ENCODE results near the gene ERMP1. TPM values are rescaled to one million over a fixed set of nuclear protein-coding genes. Genes with fewer than 3 reads are reported as not detected.
"Not testable (repeated sequence)": the region's sequence is repeated elsewhere in the genome, so short reads cannot be mapped to it uniquely, and the experiment has no call there.

ERMP1 gene, protein sequence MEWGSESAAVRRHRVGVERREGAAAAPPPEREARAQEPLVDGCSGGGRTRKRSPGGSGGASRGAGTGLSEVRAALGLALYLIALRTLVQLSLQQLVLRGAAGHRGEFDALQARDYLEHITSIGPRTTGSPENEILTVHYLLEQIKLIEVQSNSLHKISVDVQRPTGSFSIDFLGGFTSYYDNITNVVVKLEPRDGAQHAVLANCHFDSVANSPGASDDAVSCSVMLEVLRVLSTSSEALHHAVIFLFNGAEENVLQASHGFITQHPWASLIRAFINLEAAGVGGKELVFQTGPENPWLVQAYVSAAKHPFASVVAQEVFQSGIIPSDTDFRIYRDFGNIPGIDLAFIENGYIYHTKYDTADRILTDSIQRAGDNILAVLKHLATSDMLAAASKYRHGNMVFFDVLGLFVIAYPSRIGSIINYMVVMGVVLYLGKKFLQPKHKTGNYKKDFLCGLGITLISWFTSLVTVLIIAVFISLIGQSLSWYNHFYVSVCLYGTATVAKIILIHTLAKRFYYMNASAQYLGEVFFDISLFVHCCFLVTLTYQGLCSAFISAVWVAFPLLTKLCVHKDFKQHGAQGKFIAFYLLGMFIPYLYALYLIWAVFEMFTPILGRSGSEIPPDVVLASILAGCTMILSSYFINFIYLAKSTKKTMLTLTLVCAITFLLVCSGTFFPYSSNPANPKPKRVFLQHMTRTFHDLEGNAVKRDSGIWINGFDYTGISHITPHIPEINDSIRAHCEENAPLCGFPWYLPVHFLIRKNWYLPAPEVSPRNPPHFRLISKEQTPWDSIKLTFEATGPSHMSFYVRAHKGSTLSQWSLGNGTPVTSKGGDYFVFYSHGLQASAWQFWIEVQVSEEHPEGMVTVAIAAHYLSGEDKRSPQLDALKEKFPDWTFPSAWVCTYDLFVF
- total RNA-seq = 26.3 TPM
- long read RNA-seq, full-length matches to known transcripts = 34 of 45 reads
- long read RNA-seq, partial matches to known transcripts = 1 of 45 reads
- long read RNA-seq, other reads (novel, unspliced or antisense) = 10 of 45 reads

DNA sequence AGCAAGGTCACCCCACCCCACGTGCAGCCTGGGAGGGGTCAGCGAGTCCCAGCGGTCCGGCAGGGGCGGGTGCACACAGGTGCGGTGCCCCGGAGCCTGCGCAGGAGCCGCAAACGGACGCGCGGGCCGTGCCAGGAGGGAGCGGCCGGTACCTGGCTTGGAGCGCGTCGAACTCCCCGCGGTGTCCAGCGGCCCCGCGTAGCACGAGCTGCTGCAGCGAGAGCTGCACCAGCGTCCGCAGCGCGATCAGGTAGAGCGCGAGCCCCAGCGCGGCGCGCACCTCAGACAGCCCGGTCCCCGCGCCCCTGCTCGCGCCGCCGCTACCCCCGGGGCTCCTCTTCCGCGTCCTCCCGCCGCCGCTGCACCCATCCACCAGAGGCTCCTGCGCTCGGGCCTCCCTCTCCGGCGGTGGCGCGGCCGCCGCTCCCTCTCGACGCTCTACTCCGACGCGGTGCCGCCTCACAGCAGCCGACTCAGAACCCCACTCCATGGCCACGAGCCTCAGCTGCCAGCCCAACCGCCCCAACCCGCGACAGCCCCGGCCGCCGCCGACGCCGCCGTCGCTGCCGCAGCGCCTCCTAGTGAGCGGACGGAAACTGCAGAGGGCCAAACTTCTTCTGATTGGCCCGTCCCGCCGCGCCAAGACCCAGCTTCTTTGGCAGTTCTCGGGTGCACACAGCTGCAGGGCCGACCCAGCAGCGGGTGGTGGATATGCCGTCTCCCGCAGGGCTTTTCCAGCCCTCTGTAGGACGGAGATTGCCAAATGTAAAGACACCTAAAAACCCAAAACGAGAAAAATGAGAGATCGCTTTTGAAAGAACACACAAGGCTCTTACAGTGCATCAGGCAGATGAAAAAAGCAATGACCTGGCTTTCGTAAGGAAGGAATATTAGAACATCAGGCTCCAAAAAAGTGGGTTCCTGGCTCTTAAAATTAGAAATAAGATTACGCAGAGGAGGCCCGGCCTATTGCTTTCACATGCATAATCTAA, at the start of gene ERMP1:
ERMP1 (minus strand) TSS at position 580 of the 992 bp plus-strand sequence; CDS start at position 490, 90 bp downstream.
- peak; percentile 94 for DNase-seq
- intact Hi-C loops (cut with micrococcal nuclease) = no loop called here
- ATAC-seq = peak; percentile 95

DNA sequence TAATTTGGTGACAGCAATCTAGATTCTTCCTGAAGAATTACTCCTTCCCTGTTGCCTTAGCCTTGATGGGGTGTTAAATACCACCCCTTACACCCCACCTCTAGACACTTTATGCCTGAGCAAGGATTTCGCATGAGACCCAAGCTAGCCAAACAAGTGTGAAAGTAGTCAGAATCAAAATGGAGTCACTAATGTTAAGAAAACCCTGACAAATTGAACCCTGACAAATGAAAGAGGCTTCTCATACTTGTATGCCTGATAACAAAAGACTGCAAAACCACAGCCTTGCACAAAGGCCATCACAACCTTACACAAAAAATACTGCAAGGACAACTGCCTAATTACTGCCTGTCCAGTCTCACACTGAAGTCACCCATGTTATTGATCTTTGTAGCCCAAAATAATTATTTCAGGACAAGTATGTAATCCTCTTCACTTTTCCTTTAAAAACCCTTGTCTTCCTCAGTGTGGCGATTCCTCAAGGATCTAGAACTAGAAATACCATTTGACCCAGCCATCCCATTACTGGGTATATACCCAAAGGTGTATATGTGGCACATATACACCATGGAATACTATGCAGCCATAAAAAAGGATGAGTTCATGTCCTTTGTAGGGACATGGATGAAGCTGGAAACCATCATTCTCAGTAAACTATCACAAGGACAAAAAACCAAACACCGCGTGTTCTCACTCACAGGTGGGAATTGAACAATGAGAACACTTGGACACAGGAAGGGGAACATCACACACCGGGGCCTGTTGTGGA, 49.5 kb upstream of the ERMP1 start:
- intact Hi-C loops (cut with micrococcal nuclease) = loop anchor here (10.0 kb wide), 1 partner anchor 422 kb away; no protein-coding TSS in a partner anchor
- not testable (repeated sequence) for ATAC-seq

DNA sequence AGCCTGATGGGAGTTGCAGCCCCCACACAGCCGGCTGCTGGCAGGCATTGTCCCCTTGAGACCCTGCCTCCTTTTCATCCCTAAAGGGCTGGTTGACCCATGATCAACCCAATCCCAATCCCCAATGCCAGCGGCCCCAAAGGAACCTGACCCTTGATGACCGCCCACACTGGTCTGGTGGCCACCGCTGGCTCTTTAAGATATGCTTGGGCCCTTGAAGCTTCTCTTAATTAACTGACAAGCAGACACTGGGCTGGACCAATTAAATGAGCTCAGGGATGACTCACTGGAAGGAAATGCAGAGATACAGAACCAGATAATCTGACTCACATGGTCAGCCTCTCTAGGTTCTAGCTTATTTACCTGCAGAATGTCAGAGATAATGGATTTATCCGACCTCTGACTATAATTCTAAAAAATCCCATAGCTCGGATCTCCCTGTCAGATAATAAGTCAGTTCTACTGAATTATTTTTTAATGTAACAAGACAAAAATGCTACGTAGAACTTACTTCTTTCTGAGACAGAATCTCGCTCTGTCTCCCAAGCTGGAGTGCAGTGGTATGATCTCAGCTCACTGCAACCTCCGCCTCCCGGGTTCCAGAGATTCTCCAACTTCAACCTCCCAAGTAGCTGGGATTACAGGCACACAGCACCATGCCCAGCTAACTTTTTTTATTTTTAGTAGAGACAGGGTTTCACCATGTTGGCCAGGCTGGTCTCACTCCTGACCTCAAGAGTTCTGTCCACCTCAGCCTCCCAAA, 46.7 kb upstream of the ERMP1 start:
- ATAC-seq (no peak), DNase-seq (no peak)
- intact Hi-C loops (cut with micrococcal nuclease) = loop anchor here (10.0 kb wide), 1 partner anchor 425 kb away; no protein-coding TSS in a partner anchor

More for the DNA sequence above, 49.5 kb upstream of the ERMP1 start:
- DNase-seq = not testable (repeated sequence)

DNA sequence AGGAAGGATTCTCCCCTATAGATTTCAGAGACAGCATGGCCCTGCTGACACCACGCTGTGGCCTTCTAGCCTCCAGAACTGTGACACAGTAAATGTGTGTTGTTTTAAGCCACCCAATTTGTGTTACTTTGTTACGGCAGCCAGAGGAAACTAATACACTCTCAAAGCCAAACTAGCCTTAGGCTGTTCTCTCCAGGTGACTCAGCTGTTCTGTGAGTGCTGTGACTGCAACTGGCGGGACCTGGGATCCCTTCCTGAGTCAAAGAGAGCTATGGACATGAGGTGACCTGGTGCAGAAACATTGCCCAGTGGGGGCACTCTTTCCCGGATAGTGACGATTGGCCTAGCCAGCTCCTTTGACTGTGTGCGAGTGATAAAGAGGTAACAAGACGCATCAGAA, 43.8 kb upstream of the ERMP1 start:
- intact Hi-C loops (cut with micrococcal nuclease) = no loop called here
- DNase-seq (no peak), ATAC-seq (no peak)

DNA sequence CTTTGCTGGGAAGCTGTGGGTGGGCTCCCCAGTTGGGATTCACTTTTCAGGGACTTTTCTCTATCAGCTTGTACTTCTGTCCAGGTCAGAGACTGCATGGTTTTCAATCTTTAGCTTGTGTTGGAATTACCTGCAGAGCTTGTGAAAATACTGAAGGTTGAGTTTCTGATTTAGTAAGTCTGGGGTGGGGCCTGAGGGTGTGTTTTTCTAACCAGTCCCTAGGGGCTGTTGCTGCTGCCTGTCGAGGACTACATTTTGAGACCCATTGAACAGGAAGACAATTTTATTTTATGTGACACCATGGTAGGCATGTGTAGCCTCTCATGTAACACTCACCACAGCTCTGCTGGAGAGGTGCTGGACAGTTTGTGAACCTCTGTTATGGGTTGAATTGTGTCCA, 43.1 kb upstream of the ERMP1 start:
- intact Hi-C loops (cut with micrococcal nuclease) = no loop called here
- no peak for ATAC-seq

DNA sequence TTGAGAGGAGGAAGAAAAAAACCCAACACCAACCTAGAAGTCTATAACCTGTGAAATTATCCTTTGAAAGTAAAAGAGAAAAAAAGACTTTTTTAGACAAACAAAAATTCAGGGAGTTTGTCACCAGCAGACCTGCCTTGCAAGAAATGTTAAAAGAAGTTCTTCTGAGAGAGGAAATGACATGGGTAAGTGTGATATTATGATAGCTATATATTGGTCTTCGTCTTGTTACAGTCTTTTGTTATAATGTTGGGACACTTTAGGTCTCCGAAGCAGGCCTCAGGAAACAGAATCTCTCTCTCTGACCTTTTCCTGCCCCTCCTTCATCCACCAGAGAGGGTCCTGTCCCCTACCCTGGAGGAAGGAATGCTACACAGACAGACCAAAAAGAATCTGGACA, 41.1 kb upstream of the ERMP1 start:
- intact Hi-C loops (cut with micrococcal nuclease) = no loop called here
- no peak for ATAC-seq

More for the DNA sequence above, 43.1 kb upstream of the ERMP1 start:
- no peak for DNase-seq

DNA sequence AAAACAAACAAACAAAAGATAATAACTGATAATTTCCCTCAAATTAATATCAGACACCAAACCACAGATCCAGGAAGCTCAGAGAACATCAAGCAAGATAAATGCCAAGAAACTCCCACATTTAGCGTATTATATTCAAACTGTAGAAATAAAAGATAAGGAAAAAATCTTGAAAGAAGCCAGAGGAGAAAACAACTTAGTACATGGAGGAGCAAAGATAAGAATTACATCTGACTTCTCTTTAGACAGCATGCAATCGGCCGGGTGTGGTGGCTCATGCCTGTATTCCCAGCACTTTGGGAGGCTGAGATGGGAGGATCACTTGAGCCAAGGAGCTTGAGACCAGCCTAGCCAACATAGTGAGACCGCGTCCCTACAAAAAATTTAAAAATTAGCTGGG, 40.5 kb upstream of the ERMP1 start:
- intact Hi-C loops (cut with micrococcal nuclease) = no loop called here
- ATAC-seq = no peak
- no peak for DNase-seq

More for the DNA sequence above, 41.1 kb upstream of the ERMP1 start:
- DNase-seq = no peak

DNA sequence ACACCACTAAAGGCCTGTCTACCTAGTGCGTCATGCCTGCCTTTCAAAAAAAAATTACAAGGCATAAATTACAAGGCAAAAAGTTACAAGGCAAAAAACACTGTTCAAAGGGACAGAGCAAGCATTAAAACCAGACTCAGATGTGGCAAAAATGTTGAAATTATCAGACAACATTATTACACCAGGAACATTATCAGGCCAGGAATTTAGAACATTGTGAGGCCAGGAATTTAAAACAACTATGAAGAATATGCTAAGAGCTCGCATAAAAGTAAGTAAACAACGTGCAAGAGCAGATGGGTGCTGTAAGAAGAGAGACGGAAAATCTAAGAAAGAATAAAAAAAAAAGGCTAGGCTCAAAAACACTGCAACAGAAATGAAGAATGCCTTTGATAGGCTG, 39.6 kb upstream of the ERMP1 start:
- no peak for DNase-seq
- ATAC-seq = no peak
- intact Hi-C loops (cut with micrococcal nuclease) = no loop called here

DNA sequence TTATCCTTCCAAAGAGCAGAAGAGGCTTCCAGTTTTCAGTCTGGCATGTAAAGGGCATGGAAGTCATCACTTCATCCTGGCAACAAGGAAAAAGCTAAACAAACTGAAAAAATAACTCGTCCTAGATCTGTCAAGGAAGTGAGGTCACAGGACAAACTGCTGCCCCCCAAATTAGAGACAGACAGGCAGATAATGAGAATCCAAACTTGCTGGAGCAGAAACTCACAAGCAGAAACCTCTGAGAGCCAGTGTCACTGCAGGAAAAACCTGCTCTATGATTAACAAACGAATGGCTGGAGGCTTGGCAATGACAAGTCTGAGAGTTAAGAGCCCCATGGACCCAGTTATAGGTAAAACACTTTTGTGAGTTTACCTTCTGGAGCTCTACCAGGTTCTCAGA, 38.9 kb upstream of the ERMP1 start:
- ATAC-seq = no peak

DNA sequence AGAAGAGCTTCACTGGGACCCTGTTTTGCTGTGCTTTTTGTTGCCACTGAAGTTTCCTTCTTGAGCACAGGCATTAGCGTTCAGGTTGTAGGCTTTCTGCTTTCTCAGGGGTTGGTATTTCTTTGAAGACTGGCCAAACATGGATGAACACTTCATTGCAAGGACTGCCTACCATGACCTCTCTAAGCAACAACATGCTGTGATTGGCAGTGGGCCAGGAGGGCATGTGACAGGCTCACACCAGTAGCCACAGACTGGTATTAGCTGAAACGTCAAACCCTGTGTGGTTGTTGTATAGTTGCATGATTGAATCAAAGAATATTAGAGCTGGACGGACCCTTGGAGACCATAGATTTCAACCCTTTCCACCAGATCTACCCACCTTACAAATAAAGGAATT, 37.8 kb upstream of the ERMP1 start:
- ATAC-seq (peak; percentile 28), DNase-seq (peak; percentile 36)
- intact Hi-C loops (cut with micrococcal nuclease) = no loop called here

More for the DNA sequence above, 38.9 kb upstream of the ERMP1 start:
- intact Hi-C loops (cut with micrococcal nuclease) = no loop called here
- no peak for DNase-seq

DNA sequence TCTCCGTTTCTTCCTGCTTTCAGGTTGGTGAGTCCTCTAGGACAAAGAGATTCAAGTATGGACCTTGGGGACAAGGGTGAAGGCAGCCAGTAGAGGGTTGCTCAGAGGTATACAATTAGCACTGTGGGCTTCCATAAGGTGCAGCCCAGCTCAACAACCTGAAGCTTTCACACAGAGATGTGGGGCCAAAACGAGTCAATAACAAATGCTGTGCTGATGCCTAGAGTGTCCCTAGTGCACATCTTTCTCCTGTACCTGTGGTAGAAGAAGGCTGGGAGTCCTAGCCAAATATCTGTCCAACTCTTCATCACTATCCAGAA, 37.1 kb upstream of the ERMP1 start:
- intact Hi-C loops (cut with micrococcal nuclease) = no loop called here
- no peak for ATAC-seq

DNA sequence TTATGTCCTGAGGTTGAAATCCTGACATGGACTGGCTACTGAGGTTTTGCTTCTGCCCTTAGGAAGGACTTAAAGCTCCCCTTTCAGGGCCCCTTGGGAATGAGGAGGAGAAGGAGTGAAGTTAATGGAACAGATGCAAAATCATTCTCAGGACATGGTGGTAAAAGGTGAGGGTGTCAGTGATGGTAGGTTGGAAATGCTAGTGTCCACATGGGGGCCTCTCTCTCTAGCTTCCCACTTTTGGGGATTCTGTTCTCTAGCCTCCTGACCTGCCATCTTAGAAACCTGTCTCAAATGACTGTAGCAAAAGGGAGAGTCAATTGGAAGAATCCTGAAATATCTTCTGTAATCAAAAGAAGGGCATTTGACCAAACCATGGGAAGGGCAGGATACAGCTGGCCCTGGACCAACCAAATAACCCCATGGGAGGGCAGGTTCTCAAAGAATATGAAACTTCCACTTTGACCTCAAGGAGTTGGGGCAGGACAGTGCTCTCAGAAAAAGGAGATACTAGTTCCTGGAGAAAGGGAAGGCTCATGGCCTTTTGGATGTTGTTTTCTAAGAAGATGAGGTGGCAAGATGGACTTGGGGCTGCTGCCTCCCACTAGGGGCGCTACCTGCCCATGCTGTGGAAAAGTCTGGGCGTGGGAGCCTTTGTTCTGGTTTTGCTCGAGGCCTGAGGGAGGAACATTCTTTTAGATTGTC, 36.5 kb upstream of the ERMP1 start:
- DNase-seq (no peak), ATAC-seq (no peak)
- intact Hi-C loops (cut with micrococcal nuclease) = no loop called here

More for the DNA sequence above, 37.1 kb upstream of the ERMP1 start:
- DNase-seq = no peak

DNA sequence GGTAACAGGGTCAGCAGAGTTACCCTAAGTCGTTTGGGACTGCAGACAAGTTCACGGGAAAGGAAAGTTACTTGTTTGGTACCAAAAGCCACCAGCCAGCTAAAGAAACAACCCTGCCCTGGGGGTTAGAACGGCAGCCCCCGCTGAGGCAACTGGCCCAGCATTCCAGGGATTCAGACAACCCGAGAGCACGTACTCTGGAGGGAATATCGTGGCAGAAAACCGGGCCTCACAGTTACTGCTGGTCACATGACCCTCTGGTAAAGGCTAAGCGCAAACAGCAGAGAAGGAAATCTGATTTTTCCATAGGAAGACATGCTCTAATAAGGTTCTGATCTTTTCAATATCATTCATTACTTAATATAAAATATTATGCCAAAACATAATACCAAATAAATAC, 35.3 kb upstream of the ERMP1 start:
- ATAC-seq (no peak), DNase-seq (no peak)
- intact Hi-C loops (cut with micrococcal nuclease) = no loop called here

DNA sequence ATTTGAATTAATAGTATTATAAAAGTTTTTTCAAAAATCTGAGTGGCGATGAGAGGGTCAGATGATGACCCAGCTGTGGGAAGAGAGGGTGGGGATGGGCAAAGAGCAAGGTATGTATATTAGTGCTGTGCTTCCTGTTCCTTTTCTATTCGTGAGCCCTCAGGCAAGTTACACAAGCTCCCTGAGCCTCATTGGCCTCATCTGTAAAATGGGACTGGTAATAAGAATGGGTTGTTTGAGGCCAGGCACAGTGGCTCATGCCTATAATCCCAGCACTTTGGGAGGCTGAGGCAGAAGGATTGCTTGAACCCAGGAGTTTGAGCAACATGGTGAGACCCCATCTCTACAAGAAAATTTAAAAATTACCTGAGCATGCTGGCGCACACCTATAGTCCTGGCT, 33.8 kb upstream of the ERMP1 start:
- ATAC-seq = no peak
- DNase-seq = no peak
- intact Hi-C loops (cut with micrococcal nuclease) = no loop called here

DNA sequence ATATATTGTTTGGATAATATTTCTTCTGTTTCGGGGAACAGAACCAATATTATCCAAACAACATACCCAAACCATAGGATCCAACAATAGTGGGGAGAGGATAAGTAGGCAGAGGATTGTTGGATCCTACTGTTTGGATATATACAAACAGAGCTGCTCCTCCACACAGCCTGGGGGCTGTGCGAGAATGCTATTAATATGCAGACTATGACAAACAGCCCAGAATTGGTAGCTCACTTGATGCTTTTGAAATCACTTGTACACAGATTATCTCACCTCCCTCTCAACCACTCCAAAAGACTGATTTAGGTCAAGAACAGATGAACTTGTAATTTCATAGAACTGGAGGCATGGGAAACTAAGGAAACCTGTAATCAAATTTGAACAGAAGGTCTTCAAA, 33.4 kb upstream of the ERMP1 start:
- DNase-seq (no peak), ATAC-seq (no peak)
- intact Hi-C loops (cut with micrococcal nuclease) = no loop called here

DNA sequence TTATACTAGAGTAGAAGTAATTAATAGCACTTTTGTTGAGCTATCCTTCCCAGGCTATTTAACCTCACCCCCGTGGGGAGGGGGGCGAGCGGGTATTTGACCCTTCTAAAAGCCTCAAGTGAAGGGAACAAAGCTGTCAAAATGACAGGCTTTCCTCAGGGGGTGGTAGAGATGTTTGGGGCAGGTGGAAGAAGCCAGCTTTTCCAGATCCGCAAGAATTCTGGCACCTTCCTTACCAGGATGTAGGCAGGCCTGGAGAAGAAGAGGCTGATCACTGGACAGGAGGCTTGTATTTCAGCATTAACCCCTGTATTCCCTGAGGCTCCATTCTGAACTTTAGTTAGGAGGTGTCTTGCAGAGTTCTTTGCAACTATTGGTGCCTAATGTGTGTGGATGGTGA, 31.5 kb upstream of the ERMP1 start:
- no peak for ATAC-seq
- DNase-seq = no peak
- intact Hi-C loops (cut with micrococcal nuclease) = no loop called here
